OCI-LY7 (cell line): ENCODE measurements around the gene ACBD3. TPM values are rescaled to one million over a fixed set of nuclear protein-coding genes. Genes with fewer than 3 reads are reported as not detected.
"Not testable (repeated sequence)": the region's sequence is repeated elsewhere in the genome, so short reads cannot be mapped to it uniquely, and the experiment has no call there.

Experiments
- BruUV-seq: library from RNA; stranded (reverse); fragments of 400-500 nt; replicated peaks from 2 replicates; lab custom pipeline; 2021; lab: Mats Ljungman, UMichigan
- CTCF ChIA-PET: fragments of 300-600 bp; sonication (Branson Sonifier 250); formaldehyde crosslinking; loops from one replicate; lab custom pipeline; 2022; ENCODE audit warnings: antibody characterized with exemption; ENCODE audit not compliant: unreplicated experiment; lab: Charles Lee
- POLR2A ChIA-PET: fragments of 300-600 bp; sonication (Branson Sonifier 250); formaldehyde crosslinking; loops from one replicate; lab custom pipeline; 2022; ENCODE audit warnings: antibody characterized with exemption; lab: Charles Lee
- DNase-seq: peaks from one replicate; pipeline ENCODE4 v3.0.0-alpha.2; 2015; ENCODE audit warnings: low spot score
- H2AFZ ChIP-seq: fragments of 200-600 bp; sonication (generic), shearing (Covaris generic); 2 replicates; pipeline ENCODE4 v1.6.1; 2014; ENCODE audit warnings: mild to moderate bottlenecking, antibody characterized with exemption, low read length, moderate library complexity
- H3K27ac ChIP-seq: fragments of 200-600 bp; sonication (generic); 2 replicates; pipeline ENCODE4 v1.5.1; 2014; ENCODE audit warnings: mixed run types, low read depth, mild to moderate bottlenecking, moderate library complexity, low read length, inconsistent platforms; ENCODE audit not compliant: poor library complexity, severe bottlenecking
- H3K36me3 ChIP-seq: fragments of 200-600 bp; sonication (generic); 2 replicates; pipeline ENCODE4 v1.6.1; 2014; ENCODE audit warnings: mild to moderate bottlenecking, antibody characterized with exemption, low read length, moderate library complexity, mixed read lengths; ENCODE audit not compliant: insufficient read depth
- H3K4me1 ChIP-seq: fragments of 200-600 bp; sonication (generic); 2 replicates; pipeline ENCODE4 v1.5.1; 2014; ENCODE audit warnings: mild to moderate bottlenecking, low read length; ENCODE audit not compliant: insufficient read depth, poor library complexity, severe bottlenecking
- H3K4me2 ChIP-seq: fragments of 200-600 bp; sonication (generic); 2 replicates; pipeline ENCODE4 v1.6.1; 2014; ENCODE audit warnings: mild to moderate bottlenecking, low read length
- H3K4me3 ChIP-seq: fragments of 200-600 bp; sonication (generic); 2 replicates; pipeline ENCODE4 v1.5.1; 2014; ENCODE audit warnings: mild to moderate bottlenecking, low read depth, low read length; ENCODE audit not compliant: poor library complexity, severe bottlenecking
- H3K79me2 ChIP-seq: fragments of 200-600 bp; sonication (generic); 2 replicates; pipeline ENCODE4 v1.6.1; 2016; ENCODE audit warnings: low read depth, mild to moderate bottlenecking, low read length, moderate library complexity, mixed read lengths; ENCODE audit not compliant: insufficient read depth
- H3K9me2 ChIP-seq: fragments of 200-600 bp; sonication (generic); 2 replicates; pipeline ENCODE4 v1.6.1; 2016; ENCODE audit warnings: mild to moderate bottlenecking, low read length, mixed read lengths; ENCODE audit not compliant: insufficient read depth
- H3K9me3 ChIP-seq: fragments of 200-600 bp; sonication (generic); 2 replicates; pipeline ENCODE4 v1.6.1; 2014; ENCODE audit warnings: mild to moderate bottlenecking, mixed run types, low read length, mixed read lengths
- H4K20me1 ChIP-seq: fragments of 200-600 bp; sonication (generic); 2 replicates; pipeline ENCODE4 v1.6.1; 2014; ENCODE audit warnings: mild to moderate bottlenecking, antibody characterized with exemption, low read length, moderate library complexity, mixed read lengths; ENCODE audit not compliant: insufficient read depth
- CTCF ChIP-seq: fragments of 200-600 bp; sonication (generic); conservative IDR thresholded peaks from 2 replicates; pipeline ENCODE4 v1.5.1; 2014; ENCODE audit warnings: mild to moderate bottlenecking, antibody characterized with exemption, low read length, moderate library complexity, mixed read lengths
- EZH2phosphoT487 ChIP-seq: fragments of 200-600 bp; sonication (generic); IDR thresholded peaks from 2 replicates; pipeline ENCODE4 v1.6.1; 2018; ENCODE audit warnings: low read depth, borderline replicate concordance, mild to moderate bottlenecking, mixed run types, antibody characterized with exemption, low read length, moderate library complexity, mixed read lengths
- intact Hi-C: fragments of 100-400 bp; cut with micrococcal nuclease; formaldehyde crosslinking; loops from one replicate; pipeline ENCODE4 v1.10.0; 2022; ENCODE audit not compliant: unreplicated experiment
- total RNA-seq, 2 experiments: library from RNA; depleted of rRNA in 1 of 2; stranded (reverse); fragments of >200 nt in 1 of 2; shearing (Covaris generic) in 1 of 2; gene quantifications; 2 replicates each; pipeline ENCODE4 v1.2.3, GENCODE V29; 2014 to 2022

The ACBD3 gene
- total RNA-seq, 2 experiments from 2014 or later = 30.3 to 51.7 TPM

- Histone ChIP-seq H3K9me2 (no peaks in the 10 kb centered on the region), H3K27ac (no peak overlapping the region), H4K20me1 (no peaks in the 10 kb centered on the region), H3K4me3 (no peak overlapping the region), H3K36me3 (no peaks in the 10 kb centered on the region), H3K4me2 (no peak overlapping the region), H2AFZ (peak overlapping the region; percentile 93; the same call in 1 of the 2 replicates), H3K79me2 (no peaks in the 10 kb centered on the region), H3K9me3 (no peaks in the 10 kb centered on the region), H3K4me1 (peaks cover 45% of the 10 kb centered on the region)
- POLR2A ChIA-PET = no interaction called here
- TF ChIP-seq CTCF (no peak), EZH2phosphoT487 (no peak)
- CTCF ChIA-PET = no interaction called here
- intact Hi-C loops = no loop called here
- no peak for DNase-seq
- no TSS peak for BruUV-seq
Measured at GRCh38 chr1:226204198-226204597, 17.7 kb upstream of the ACBD3 start.

DNA sequence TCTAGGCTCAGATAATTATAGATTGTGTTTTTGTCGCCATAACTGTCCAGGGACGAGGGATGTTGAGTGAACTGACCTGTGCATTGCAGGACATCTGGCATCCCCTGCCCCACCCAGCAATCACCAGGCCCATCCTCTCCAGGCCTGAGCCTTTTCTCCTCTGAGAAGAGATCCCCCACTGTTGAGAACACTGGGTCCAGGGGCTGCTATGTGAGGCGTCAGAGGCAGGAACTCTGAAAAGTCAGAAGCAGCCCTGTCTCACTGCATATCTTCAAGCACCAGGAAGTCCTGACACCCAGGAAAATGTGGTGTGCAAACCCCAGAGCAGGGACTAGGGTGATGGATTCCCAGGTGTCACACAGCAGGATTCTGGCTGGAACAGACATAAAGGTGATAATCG lies 17.1 kb upstream of the ACBD3 start:
- Histone ChIP-seq H3K4me1 (peaks cover 45% of the 10 kb centered on the region), H3K27ac (peak overlapping the region; percentile 35), H2AFZ (peak overlapping the region; percentile 93), H4K20me1 (no peaks in the 10 kb centered on the region), H3K9me2 (no peaks in the 10 kb centered on the region), H3K79me2 (no peaks in the 10 kb centered on the region), H3K4me3 (no peak overlapping the region), H3K36me3 (no peaks in the 10 kb centered on the region), H3K4me2 (peak overlapping the region; percentile 51; the same call in 1 of the 2 replicates), H3K9me3 (no peaks in the 10 kb centered on the region)
- TF ChIP-seq CTCF (no peak), EZH2phosphoT487 (no peak)
- DNase-seq = peak; percentile 31
- CTCF ChIA-PET = no interaction called here
- POLR2A ChIA-PET = interaction anchor here (1.3 kb wide), 1 partner anchor 30 kb away, joined by 3 read pairs; no protein-coding TSS in a partner anchor
- intact Hi-C loops = no loop called here
- BruUV-seq = no TSS peak

DNA sequence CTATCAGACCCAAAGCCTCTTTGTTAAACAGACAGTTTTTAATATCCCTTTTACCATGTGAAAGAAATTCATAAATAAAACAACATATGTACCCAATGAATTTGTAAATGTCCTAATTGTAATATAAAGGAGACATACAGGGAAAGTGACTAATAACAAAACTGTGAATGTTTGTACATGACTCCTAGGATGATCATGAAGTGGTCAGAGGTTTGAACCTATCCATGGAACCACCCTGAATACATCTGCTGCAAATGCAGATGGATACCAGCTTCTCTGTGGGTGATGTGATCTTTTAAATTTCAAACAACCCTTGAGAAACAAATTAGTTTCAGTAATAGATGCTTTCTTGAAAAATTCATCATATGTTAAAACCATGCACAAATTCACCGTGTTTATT lies 16.7 kb upstream of the ACBD3 start:
- TF ChIP-seq EZH2phosphoT487 (no peak), CTCF (no peak)
- no peak overlapping the region for H3K4me3 ChIP-seq
- DNase-seq = no peak
- intact Hi-C loops = no loop called here
- no TSS peak for BruUV-seq
- H3K79me2 ChIP-seq = no peaks in the 10 kb centered on the region
- H4K20me1 ChIP-seq = no peaks in the 10 kb centered on the region
- H3K4me2 ChIP-seq = peak overlapping the region; percentile 51
- H3K9me3 ChIP-seq = no peaks in the 10 kb centered on the region
- no peaks in the 10 kb centered on the region for H3K9me2 ChIP-seq
- H3K27ac ChIP-seq = peak overlapping the region; percentile 35
- ChIA-PET POLR2A (interaction anchor here (0.6 to 3.2 kb wide), 9 partner anchors 30 to 206 kb away, joined by 3 to 16 read pairs (median 4); no protein-coding TSS in a partner anchor), CTCF (interaction anchor here (0.7 to 1.4 kb wide), 3 partner anchors 21 to 130 kb away, joined by 3 to 5 read pairs (median 4); no protein-coding TSS in a partner anchor)
- H2AFZ ChIP-seq = peak overlapping the region; percentile 93
- H3K36me3 ChIP-seq = no peaks in the 10 kb centered on the region
- peaks cover 45% of the 10 kb centered on the region for H3K4me1 ChIP-seq

DNA sequence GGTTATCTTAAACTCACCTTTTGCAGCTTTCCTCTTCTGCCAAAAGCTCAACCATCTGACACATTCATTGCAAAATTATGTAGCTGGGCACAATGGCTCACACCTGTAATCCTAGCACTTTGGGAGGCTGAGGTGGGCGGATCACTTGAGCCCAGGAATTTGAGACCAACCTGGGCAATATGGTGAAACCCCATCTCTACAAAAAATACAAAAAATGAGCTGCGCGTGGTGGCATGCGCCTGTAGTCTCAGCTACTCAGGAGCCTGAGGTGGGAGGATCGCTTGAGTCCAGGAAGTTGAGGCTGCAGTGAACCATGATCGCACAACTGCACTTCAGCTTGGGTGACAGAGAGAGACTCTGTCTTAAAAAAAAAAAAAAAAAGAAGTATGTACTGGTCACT lies 16.1 kb upstream of the ACBD3 start:
- peak; percentile 58 for DNase-seq
- H3K79me2 ChIP-seq, intact Hi-C loops, H3K9me2 ChIP-seq, H3K9me3 ChIP-seq, H3K4me3 ChIP-seq, BruUV-seq, H4K20me1 ChIP-seq, H3K36me3 ChIP-seq: not testable (repeated sequence)
- peaks cover 45% of the 10 kb centered on the region for H3K4me1 ChIP-seq
- peak overlapping the region; percentile 93; the same call in 1 of the 2 replicates for H2AFZ ChIP-seq
- POLR2A ChIA-PET = interaction anchor here (0.6 to 3.2 kb wide), 15 partner anchors 9 to 206 kb away, joined by 3 to 16 read pairs (median 4); partner anchors contain the start of gene PARP1
- CTCF ChIA-PET = interaction anchor here (0.7 to 1.4 kb wide), 5 partner anchors 21 to 202 kb away, joined by 3 to 5 read pairs (median 3); no protein-coding TSS in a partner anchor
- peak overlapping the region; percentile 35 for H3K27ac ChIP-seq
- H3K4me2 ChIP-seq = peak overlapping the region; percentile 51
